ENCODE data around the gene SLC6A3. TPM values are rescaled to one million over a fixed set of nuclear protein-coding genes. Genes with fewer than 3 reads are reported as not detected.

The SLC6A3 gene
- total RNA-seq, 1 donor: not detected

- DNase-seq (ENCODE audit: insufficient read length, low spot score, missing footprints): peak; percentile 92
- H3K27ac ChIP-seq (ENCODE audit: low read depth, low read length): peak overlapping the region; percentile 24
Observed at GRCh38 chr5:1343931-1344901, 101.0 kb downstream of the SLC6A3 start.

GRCh38 chr5:1343315-1343751, 101.9 kb downstream of the SLC6A3 start:
- H3K4me2 ChIP-seq (ENCODE audit: insufficient read depth, low read length): peak overlapping the region; percentile 90

More at GRCh38 chr5:1343931-1344901, 101.0 kb downstream of the SLC6A3 start:
- TF ChIP-seq CTCF (IDR thresholded peaks at IDR 0.05; ENCODE audit: extremely low read depth, low read depth, low read length): no peak
- Histone ChIP-seq H2AFZ (ENCODE audit: low read length) (peak overlapping the region; percentile 21), H3K4me1 (ENCODE audit: insufficient read depth, low read length) (peaks cover 16% of the 10 kb centered on the region), H3K27me3 (ENCODE audit: insufficient read depth, low read length) (no peaks in the 10 kb centered on the region), H3K36me3 (ENCODE audit: insufficient read depth, low read length) (peaks cover 32% of the 10 kb centered on the region), H3K79me2 (ENCODE audit: insufficient read depth, low read length) (peaks cover 33% of the 10 kb centered on the region), H4K20me1 (ENCODE audit: insufficient read depth, low read length) (peaks cover 11% of the 10 kb centered on the region), H3K4me2 (ENCODE audit: insufficient read depth, low read length) (peak overlapping the region; percentile 90), H3K4me3 (ENCODE audit: insufficient read depth, low read length) (peak overlapping the region; percentile 85), H3K9me3 (ENCODE audit: low read depth, low read length) (no peaks in the 10 kb centered on the region)

More at GRCh38 chr5:1343315-1343751, 101.9 kb downstream of the SLC6A3 start:
- peak; percentile 82 for DNase-seq (ENCODE audit: insufficient read length, low spot score, missing footprints)
- peak overlapping the region; percentile 85 for H3K4me3 ChIP-seq (ENCODE audit: insufficient read depth, low read length)
- no peaks in the 10 kb centered on the region for H3K27me3 ChIP-seq (ENCODE audit: insufficient read depth, low read length)
- H3K27ac ChIP-seq (ENCODE audit: low read depth, low read length): no peak overlapping the region
- H3K9me3 ChIP-seq (ENCODE audit: low read depth, low read length): no peaks in the 10 kb centered on the region
- H3K4me1 ChIP-seq (ENCODE audit: insufficient read depth, low read length): peaks cover 16% of the 10 kb centered on the region
- peaks cover 11% of the 10 kb centered on the region for H4K20me1 ChIP-seq (ENCODE audit: insufficient read depth, low read length)
- H2AFZ ChIP-seq (ENCODE audit: low read length): no peak overlapping the region
- TF ChIP-seq CTCF (IDR thresholded peaks at IDR 0.05; ENCODE audit: extremely low read depth, low read depth, low read length): no peak
- H3K79me2 ChIP-seq (ENCODE audit: insufficient read depth, low read length): peaks cover 33% of the 10 kb centered on the region
- peaks cover 39% of the 10 kb centered on the region for H3K36me3 ChIP-seq (ENCODE audit: insufficient read depth, low read length)

Other genes with a start within 250 kb of the SLC6A3 start
- not detected in 2 replicates for gene SLC6A19, start 243.8 kb downstream of the SLC6A3 start, total RNA-seq
- gene SLC6A18, start 220.1 kb downstream of the SLC6A3 start, total RNA-seq: not detected in 2 replicates
- not detected in 2 replicates for gene TERT, start 150.4 kb downstream of the SLC6A3 start, total RNA-seq
- 134 and 139 TPM in 2 replicates for gene CLPTM1L, start 100.3 kb downstream of the SLC6A3 start, total RNA-seq
- 11.6 and 15.6 TPM in 2 replicates for gene LPCAT1, start 78.5 kb upstream of the SLC6A3 start, total RNA-seq